ENCODE measurements around the gene OR14K1.
"Not testable (repeated sequence)": the region's sequence is repeated elsewhere in the genome, so short reads cannot be mapped to it uniquely, and the experiment has no call there.

OR14K1 gene, protein sequence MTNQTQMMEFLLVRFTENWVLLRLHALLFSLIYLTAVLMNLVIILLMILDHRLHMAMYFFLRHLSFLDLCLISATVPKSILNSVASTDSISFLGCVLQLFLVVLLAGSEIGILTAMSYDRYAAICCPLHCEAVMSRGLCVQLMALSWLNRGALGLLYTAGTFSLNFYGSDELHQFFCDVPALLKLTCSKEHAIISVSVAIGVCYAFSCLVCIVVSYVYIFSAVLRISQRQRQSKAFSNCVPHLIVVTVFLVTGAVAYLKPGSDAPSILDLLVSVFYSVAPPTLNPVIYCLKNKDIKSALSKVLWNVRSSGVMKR

DNA sequence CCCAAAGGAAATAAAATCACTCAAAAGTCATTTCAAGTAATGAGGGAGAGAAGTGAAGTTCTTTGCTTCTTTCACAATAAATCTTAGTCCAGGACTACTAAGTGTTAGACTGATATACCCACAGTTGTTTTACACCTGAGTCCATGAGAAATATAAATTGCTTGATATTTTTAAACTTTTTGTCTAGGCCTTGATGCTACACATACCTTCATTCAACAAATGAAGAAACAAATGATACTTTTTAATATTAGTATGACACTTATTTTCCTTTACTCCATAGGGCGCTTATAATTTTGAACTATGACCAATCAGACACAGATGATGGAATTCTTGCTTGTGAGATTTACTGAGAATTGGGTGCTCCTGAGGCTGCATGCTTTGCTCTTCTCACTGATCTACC lies at the start of gene OR14K1:
TSS of gene OR14K1 (plus strand) at position 301 of the 400 bp plus-strand sequence. CDS start at position 301, 0 bp downstream.
- no peak for DNase-seq (ENCODE audit: low read depth, low spot score)

DNA sequence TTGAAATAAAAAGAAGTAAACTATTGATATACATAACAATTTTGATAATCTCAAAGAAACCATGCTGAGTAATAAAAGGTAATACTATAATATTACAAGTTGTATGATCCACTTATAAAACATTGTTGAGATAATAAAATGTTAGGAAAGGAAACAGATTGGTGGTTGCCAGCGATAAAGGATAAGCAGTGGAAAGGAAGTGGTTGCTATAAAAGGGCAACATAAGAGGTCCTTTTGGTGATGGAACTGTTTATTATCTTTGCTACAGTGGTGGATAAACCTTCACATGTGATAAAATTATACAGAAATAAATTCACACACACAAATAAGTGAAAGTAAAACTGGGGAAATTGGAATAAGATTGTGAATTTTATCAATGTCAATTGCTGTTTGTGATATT lies 37.1 kb upstream of the OR14K1 start:
- no peak for DNase-seq (ENCODE audit: low read depth, low spot score)

DNA sequence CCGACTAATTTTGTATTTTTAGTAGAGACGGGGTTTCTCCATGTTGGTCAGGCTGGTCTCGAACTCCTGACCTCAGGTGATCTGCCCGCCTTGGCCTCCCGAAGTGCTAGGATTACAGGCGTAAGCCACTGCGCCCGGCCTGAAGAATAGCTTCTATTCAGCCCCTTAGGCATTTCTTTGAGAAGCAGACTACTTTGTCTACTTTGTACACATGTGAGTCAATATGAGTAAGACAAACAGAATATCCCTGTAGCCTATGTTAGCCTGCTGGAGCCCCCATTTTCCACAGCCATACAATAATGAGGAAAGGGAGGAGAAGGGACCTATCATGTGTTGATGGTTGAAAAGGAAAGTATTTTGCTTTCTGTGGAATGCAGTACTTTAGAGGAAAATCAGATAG lies 27.7 kb upstream of the OR14K1 start:
- DNase-seq (ENCODE audit: low read depth, low spot score): not testable (repeated sequence)

DNA sequence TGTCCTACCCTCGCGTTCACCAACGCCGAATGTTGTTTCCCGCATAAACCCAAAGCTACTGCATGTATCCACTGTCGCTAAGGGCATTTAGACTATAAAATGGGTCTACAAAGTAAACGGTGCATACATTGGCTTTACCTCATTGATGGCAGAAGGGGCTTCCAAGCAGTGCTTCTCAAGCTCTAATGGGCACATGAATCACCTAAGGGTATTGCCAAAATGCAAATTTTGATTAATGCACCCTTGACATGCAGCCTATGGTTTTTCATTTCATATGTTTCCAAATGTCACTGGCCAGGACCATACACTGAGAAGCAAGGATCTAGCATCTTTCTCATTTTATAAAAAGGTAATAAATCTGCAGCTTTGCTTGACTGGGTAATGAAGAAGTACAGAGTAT lies 24.7 kb upstream of the OR14K1 start:
- DNase-seq (ENCODE audit: low read depth, low spot score): no peak

DNA sequence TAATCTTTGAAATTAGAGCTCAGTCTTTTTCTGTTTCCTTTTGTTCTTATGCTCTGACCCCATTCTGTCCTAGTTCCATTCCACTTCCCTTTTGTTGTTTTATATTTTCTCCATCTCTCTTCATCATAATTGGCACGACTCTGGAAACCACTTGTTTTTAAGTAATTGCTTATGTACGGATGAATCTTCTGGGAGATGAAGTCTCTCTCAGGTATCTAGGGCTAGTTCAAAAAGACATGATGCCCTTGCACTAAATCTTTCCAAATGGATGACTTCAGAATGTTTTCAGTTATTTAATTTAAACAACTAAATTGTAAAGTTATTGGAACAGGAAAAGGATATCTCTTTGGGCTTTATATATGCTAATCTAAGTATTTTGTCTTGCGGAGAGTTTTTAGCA lies 21.9 kb upstream of the OR14K1 start, which contains the start of gene OR6F1:
TSS of gene OR6F1 (minus strand) at position 101 of the 400 bp plus-strand sequence. CDS start 3,891 bp downstream, outside the sequence.
- DNase-seq (ENCODE audit: low read depth, low spot score): no peak

DNA sequence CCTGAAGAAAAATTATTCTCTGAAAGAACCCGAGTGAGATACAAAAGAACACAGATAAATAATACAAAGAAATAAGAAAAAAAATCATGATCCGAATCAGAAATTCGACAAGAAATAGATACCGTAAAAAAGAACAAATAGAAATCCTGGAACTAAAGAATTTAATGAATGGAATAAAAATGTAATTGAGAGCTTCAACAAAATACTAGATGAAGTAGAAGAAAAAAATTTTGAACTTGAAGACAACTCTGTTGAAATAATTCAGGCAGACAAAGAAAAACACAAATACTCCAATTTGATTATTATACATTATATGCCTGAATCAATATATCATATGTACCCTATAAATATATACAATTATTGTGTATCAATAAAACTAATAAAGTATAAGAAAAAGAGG lies 17.2 kb upstream of the OR14K1 start:
- no peak for DNase-seq (ENCODE audit: low read depth, low spot score)

DNA sequence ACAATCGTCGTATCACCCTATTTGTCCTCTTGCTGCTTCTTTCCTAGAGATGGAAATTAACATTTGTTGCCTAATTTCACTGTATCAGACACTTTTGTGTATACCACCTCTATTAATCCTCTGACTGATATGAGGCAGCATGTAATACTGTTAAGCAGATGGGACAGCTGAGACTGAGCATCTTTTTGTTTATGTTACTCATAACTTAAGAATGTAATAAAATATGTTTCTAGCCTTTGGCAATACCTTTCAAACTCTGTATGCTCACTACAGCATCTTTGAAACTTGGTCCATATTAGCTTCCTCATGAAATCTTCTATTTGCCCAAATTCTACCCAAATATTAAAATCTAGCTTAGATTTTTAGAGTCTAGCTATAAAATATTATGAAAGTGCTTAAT lies 2.3 kb downstream of the OR14K1 start:
- DNase-seq (ENCODE audit: low read depth, low spot score): no peak

DNA sequence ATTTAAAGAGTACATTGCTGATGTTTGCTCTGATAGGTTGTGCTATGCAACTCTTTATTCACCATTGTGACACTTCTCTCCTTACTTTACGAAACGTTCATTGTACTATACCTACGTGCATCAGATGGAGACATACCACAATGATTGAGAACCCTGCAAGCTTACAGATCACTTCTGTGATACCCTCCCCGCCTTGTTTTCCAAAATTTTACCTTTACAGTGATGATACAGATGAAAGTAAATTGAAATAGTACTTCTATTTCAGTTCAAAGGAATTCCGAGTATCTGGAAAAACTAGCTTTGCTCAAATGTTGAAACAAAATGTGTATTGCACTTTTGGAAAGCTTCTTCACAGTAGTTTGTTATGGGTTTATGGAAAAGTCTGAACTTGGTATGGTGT lies 3.3 kb downstream of the OR14K1 start:
- DNase-seq (ENCODE audit: low read depth, low spot score): no peak

DNA sequence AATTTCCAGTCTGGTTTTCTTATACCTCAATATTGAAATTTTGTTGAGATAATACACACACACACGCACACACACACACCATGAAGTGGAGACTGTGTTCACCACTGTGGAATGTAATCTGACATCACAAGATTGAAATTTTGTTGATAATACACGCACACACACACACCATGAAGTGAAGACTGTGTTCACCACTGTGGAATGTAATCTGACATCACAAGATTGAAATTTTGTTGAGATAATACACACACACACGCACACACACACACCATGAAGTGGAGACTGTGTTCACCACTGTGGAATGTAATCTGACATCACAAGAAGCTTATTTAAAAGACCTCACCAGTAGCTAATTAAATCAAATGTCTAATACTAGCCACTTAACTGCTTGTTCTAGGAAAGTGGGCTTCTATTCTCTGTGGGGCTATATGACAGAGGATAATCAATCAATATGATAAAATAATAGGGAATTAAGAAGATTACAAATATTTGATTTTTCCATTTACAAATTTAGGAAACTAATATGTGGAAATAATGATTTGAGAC lies 3.9 kb downstream of the OR14K1 start:
- DNase-seq (ENCODE audit: low read depth, low spot score): not testable (repeated sequence)

DNA sequence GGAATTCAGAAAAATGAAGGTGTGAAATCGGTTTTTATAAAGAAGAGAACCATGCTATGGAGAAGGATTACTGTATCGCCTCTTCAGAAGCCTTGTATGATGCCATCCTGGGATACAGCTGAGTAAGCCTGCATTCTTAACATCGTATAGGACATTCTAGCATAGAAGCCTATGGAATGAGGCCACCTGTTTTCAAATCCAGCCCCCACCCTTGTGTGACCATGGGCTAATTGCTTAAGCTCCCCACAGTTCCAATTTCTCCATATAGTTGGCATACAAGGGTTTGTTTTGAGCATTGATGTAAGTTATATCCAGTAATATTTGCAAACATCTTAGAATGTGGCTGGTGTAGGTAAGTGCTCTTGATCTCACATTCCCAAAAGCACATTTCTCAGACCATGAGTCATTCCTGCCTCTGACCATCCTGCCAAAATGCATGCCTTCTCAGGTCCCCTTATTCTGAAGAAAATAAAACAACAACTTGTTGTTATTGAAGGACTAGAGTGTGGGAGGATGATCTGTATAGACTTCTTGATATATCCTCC lies 8.0 kb downstream of the OR14K1 start:
- no peak for DNase-seq (ENCODE audit: low read depth, low spot score)

DNA sequence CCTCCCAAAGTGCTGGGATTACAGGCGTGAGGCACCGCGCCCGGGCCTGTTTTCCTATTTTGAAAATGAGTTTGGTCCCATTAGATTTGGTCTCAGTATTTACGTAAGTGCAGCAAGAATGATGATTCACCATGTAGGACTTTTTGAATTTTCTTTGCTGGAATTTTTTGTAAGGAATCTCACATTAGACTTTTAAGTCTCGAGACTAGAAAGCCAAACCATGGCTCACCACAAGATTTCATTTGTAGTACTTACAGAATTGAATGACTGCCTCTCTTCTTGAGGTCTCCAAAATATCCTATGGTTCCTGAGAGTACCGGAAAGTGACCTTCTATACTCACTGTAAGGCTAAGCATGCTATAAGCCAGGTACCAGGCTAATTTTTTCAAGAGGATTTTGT lies 9.2 kb downstream of the OR14K1 start:
- no peak for DNase-seq (ENCODE audit: low read depth, low spot score)

DNA sequence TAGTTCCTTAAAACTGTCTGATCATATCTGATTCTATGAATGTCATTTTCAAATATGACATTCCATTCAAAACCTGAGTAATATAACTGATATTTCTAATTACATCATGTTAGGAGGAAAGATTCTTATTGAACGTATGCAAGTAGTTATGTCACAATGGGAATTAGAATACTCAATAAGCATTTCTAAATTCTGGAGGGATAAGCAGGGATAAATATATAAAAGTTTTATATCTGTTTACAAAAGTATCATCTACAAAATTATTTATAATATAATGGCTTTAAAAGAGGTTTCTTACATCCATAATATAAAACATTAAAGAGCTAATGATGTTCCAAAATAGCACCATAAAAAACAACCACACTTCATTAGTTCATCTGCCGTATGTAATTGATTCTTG lies 9.6 kb downstream of the OR14K1 start, which contains the start of gene OR14A2:
TSS of gene OR14A2 (minus strand) at position 101 of the 400 bp plus-strand sequence.
- no peak for DNase-seq (ENCODE audit: low read depth, low spot score)

DNA sequence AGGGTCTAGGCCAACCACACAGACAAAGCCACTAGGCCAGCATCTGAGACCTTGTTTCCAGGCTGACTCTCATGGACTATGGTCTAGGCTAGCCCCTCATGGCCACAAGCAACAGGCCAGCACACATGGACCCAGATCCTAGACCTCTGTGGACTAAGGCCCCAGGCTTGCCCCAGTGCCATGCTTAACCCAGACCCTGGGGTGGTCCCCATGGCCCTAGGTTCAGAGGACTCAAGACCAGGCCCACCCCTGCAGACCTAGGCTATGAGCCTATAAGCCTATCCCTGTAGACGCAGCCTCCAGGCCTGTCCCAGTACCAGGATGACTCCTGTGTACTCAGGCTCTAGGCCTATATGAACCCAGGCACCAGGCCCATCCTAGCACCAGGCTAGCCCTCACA lies 11.5 kb downstream of the OR14K1 start:
- no peak for DNase-seq (ENCODE audit: low read depth, low spot score)

DNA sequence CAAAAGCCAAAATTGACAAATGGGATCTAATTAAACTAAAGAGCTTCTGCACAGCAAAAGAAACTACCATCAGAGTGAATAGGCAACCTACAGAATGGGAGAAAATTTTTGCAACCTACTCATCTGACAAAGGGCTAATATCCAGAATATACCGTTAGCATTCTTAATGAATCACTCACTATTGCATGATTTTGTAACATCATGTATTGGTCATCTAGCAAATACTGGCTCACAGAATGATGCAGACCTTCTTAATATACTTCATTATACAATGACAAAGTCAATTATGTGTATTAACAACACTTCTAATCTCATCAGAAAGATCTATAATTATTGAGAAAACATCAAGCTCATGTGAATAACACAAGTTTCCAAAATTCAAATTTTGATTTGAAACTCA lies 15.9 kb downstream of the OR14K1 start:
- DNase-seq (ENCODE audit: low read depth, low spot score): not testable (repeated sequence)

DNA sequence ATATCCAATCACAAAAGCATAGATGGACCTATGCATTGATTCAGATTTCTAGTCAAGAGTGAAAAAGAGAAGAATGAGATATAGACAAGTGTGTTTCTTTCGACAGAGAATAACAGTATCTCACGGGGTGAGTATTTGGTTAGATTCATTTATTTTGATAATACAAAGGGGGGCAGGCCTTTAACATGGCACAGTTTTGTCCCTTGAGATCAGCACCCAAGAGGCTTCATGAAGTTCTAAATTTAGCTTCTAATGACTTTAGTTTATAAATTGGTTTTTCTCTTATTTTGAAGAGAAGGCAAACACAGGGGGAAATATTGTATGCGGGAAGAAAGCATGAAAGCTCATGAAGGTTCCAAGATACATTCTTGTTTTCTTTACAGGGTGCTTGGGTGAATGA lies 22.0 kb downstream of the OR14K1 start, which contains the start of gene OR1C1:
TSS of gene OR1C1 (minus strand) at position 101 of the 400 bp plus-strand sequence. CDS start 2,150 bp downstream, outside the sequence.
- DNase-seq (ENCODE audit: low read depth, low spot score): no peak

DNA sequence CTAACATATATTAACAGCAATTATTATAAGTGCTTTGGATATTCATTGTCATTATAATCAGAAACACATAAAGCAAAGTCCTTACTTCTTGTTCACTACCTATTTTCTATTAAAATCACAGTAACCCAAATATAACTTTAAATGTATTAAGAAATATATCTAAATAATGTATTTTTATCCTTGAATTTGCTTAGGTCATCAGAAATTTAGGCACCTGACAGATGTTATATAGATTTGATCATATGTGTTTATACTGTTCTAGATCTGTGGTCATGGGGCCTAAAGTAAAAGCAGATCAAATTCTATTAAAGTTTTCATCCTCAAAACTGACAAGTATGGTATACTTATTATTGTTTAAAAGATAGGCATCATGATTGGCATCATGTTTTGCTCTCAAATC lies 31.2 kb downstream of the OR14K1 start:
- no peak for DNase-seq (ENCODE audit: low read depth, low spot score)
